ENCODE measurements around the gene DFFB.

DFFB gene

DNA sequence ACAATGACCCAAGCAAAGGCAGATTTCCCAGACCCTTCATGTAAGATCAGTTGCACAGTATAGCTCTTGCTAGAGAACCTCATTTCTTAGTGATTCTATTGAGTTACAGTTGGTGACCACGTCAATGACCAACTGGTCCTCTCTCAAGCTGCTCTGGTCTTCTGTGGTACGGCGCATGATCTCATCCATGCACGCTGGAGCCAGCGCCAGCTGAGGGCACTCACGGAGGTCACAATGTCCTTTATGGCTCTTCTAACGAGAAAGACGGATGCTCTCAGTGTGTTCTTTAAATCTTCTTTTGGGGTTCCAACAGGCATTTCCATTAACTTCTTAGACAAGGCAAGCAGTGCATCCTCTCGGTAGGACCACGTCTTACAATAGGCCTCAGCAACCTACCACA lies 22.6 kb upstream of the DFFB start:
- DNase-seq (ENCODE audit: low read depth) = no peak

DNA sequence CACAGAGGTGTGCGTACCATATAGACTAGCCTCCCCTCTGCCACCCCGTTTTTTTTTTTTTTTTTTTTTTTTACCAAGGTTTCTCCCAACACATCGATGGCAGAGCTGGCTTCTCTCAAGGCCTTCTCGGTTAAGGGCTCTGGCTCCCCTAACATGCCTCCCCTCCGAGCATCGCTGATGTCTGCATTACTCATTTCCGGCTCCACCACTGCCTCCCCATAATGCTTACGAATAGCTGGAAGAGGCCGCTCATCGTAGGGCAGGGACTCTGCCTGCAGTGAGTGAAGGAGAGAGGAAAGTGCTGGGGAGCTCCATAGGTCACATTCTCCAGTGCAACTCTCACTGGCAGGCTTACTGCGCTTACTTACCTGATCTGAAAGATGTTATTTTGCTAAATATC lies 20.9 kb upstream of the DFFB start:
- DNase-seq (ENCODE audit: low read depth) = no peak

DNA sequence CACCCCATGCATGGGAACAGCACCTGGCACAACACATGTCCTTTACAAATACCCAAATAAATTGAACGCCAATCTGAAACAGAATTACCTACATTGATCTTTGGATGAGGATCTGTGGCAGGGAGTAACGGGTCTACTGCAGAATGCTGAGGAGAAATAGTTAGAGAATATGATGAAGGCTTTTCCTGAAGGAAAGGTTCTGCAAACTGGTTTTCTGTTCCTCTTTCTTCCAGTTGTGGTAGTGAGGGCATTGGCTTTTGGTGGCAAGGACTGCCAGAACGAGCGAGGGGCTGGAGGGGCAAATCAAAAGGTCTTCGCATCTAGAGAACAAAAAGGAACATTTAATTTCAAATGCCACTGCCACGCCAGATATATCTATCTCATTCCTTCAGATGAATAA lies 20.1 kb upstream of the DFFB start:
- DNase-seq (ENCODE audit: low read depth) = no peak

DNA sequence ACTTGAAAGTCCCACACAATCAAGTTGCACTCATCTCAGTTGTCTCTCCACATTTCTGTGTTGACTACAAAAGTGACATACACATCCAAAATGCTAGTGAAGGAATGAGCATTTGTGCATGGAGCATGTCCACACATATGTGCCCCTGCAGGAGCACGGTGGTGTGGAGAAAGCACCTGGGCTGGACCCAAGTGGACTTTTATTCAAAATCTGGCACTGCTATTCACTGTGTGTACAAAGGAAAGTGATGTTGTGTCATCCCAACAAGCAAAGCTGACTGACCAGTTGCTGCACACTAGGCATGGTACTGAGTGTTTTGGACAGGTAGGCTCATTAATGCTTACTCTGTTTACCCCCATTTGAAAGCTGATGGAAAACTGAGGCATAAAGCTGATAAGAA lies 19.6 kb upstream of the DFFB start:
- DNase-seq (ENCODE audit: low read depth) = no peak

DNA sequence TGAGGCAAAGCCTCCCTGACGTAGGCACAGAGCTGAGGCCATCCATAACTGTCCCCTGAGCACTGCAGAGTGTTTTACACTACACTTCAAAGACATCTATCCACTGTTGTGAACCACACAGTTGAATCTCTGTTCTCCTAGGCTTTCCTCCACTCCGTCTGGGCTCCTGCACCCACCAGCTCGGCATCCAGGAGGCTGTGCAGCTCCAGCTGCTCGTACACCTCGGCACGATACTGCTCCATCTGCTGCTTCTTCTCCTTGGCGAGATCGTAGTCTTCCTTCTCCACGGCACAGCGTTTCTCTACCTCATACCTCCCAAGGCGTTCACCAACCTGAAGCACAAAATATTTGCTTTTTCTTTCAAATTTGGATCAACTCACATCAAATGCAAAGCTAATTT lies 18.5 kb upstream of the DFFB start:
- no peak for DNase-seq (ENCODE audit: low read depth)

DNA sequence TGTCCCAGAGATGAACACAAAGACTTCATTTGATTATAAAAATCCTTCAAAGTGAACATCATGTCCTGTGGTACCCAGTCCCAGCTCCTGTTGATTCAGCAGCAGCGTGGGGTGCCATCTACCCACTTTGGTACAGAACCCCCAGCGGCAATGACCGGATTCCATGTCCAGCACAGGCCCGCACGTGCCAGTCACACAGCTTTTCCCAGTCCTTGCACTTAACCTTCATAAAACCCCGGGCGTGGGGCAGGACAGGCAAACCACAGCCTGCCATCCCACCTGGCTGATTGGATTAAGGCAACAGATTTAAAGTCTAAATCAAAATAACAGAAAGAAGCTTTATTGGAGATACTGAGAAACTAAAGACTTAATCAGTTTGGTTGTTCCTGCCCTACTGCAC lies 15.8 kb upstream of the DFFB start:
- DNase-seq (ENCODE audit: low read depth) = no peak

DNA sequence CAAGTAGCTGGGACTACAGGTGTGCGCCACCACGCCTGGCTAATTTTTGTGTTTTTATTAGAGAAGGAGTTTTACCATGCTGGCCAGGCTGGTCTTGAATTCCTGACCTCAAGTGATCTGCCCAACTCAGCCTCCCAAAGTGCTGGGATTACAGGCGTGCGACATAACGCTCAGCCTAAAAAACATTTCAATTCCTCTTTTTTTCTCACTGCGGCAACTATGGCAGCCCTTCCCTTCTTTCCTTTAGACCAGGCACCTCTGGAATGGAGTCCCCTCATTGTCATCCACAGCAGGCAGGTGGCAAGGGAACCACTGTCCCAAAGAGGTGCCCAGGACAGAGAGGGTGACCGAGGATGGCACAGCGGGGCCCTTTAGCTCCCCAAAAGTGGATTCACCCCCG lies 14.4 kb upstream of the DFFB start:
- DNase-seq (ENCODE audit: low read depth) = no peak

- DNase-seq (ENCODE audit: low read depth) = no peak
These were observed 10.7 kb upstream of the DFFB start for GRCh38 chr1:3846541-3846940.

- DNase-seq (ENCODE audit: low read depth) = no peak
These were observed 10.2 kb upstream of the DFFB start for GRCh38 chr1:3847081-3847480.

DNA sequence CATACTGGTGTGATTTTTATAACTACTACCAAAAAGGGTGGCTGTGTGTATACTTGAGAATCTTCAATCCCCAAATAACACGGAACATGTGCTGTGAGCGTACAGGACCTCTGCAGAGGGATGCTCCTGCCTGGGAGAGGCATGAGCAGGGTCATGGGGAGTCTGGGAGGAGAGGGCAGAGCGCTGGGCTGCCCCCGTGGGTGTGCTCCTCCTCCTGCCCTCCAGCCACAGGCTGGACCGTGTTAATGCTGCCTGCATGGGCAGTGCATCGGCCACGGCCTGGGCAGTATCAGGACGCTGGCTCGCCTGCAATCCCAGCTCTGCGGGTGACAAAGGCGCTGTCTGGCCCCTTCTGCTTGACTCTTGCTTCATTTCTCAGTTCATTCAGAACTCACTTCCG lies 6.4 kb upstream of the DFFB start:
- no peak for DNase-seq (ENCODE audit: low read depth)

- no peak for DNase-seq (ENCODE audit: low read depth)
These were observed 6.0 kb upstream of the DFFB start for GRCh38 chr1:3851292-3851691.

DNA sequence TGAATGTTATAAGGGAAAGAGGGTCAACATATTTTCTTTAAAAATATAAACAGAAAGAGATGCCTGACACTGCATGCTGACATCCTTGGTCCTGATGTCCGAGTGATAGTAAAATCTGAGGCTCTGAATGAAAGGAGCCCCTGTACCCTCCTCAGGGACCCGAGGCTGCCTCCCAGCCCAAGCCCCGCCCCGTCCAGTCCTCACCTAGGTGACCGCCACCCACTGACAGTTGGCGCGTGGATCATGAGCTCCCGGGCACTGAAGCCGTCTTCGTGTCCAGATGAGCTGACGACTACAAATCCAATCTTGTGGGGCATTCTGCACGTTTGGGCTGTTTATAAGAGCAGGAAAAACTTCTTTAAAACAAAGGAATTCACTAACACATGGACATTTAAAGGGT lies 5.2 kb upstream of the DFFB start:
- DNase-seq (ENCODE audit: low read depth) = no peak

- no peak for DNase-seq (ENCODE audit: low read depth)
These were observed 4.4 kb upstream of the DFFB start for GRCh38 chr1:3852711-3853485.

- DNase-seq (ENCODE audit: low read depth) = no peak
These were observed 484 bp downstream of the DFFB start for GRCh38 chr1:3857791-3858129.

- DNase-seq (ENCODE audit: low read depth) = no peak
These were observed 1.1 kb downstream of the DFFB start for GRCh38 chr1:3858231-3858981.

DNA sequence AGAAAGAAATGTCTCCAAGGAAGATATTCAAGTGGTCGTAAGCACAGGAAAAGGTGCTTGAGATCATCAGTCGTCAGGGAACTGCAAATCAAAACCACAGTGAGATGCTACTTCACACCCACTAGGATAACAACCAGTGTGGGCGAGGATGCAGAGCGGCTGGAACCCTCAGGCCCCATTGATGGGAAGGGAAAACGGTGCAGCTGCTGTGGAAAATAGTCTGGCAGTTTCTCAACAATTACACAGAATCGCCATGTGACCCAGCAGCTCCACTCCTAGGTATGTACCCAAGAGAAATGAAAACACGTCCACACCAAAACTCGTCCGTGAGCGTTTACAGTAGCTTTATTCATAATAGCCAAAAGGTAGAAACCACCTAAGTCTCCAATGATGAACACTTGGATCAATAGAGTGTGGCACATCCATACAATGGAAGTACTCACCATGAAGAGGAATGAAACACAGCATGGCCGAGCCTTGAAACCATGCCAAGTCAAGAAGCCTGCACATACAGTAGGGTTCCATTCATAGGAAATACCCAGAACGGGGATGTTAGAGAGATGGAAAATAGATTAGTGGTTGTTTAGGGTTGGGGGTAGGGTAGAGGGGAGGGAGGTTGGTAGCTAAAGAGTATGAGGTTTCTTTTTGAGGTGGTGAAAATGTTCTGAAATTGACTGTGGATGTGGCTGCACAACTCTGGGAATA lies 6.1 kb downstream of the DFFB start:
- no peak for DNase-seq (ENCODE audit: low read depth)

DNA sequence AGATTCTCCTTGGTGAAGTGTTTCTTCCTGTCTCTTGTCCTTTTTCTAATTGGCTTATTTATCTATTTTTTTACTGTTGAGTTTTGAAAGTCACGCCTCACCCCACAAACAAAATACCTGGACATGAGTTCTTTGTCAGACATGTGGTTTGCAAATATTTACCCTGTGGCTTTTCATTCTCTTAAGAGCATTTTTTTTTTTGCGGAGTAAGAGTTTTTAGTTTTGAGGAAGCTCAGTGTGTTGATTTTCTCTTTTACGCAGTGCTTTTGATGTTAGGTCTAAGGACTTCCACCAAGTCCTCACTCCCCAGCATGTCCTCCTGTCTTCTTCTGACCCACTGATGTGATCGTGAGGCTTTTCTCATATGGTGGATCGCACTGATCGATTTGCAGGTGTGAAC lies 7.6 kb downstream of the DFFB start:
- DNase-seq (ENCODE audit: low read depth) = no peak

GRCh38 chr1:3865606-3866160 lies 8.4 kb downstream of the DFFB start:
- no peak for DNase-seq (ENCODE audit: low read depth)

- no peak for DNase-seq (ENCODE audit: low read depth)
These were observed 11.3 kb downstream of the DFFB start for GRCh38 chr1:3868464-3869006.

DNA sequence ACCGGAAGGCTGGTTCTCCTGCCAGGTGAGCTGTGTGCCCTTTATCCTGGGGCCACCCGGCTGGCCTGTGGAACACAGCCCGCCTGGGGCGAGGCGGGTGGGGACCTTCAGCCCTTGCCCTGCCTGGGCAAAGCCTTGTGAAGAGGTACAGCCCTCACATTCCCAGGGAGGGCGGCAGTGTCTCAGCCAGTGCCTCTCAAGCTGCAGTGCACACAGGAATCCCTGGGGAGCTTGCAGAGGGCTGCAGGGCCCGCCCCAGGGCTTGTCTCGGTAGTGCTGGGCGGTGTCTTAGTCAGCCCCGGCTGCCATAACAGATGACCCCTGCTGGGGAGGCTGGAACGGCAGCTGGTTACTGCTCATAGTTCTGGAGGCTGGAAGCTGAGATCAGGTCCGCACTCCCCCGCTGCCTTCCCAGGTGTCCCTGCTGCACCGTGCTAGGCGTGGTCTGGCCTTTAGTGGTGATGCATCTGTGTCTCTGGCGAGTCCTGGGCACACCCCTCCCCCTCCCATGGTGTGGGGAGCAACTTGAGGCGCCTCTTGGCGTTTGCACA lies 12.6 kb downstream of the DFFB start:
- DNase-seq (ENCODE audit: low read depth) = no peak

DNA sequence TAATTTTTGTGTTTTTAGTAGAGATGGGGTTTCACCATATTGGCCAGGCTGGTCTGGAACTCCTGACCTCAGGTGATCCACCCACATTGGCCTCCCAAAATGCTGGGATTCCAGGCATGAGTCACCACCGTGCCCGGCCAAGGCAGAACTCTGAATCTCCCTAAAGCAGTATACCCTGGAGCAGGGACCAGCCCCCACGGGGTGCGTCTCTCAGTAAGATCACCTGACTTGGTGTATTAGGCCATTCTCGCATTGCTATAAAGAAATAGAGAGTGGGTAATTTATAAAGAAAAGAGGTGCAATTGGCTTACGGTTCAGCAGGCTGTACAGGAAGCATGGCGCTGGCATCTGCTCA lies 14.2 kb downstream of the DFFB start:
- no peak for DNase-seq (ENCODE audit: low read depth)

GRCh38 chr1:3872546-3872945 lies 15.3 kb downstream of the DFFB start:
- no peak for DNase-seq (ENCODE audit: low read depth)

DNA sequence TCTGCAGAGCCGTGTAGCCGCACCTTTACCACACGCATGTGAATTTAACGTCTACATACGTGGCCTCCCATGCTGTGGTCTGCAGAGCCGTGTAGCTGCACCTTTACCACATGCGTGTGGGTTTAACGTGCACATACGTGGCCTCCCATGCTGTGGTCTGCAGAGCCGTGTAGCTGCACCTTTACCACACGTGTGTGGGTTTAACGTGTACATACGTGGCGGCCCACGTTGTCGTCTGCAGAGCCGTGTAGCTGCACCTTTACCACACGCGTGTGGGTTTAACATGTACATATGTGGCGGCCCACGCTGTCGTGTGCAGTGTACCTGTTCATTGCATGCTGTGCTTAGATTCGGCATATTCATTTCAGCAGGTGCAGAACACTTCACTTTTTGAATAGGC lies 17.5 kb downstream of the DFFB start:
- no peak for DNase-seq (ENCODE audit: low read depth)

All from stimulated activated CD8-positive, alpha-beta memory T cell treated with anti-CD3 and anti-CD28 coated beads, Interleukin-7, amount 100 ng/mL, for 24 hours (primary cell).